ENCODE results near the gene MEGF10.

MEGF10 gene

GRCh38 chr5:127440831-127441230, 150.2 kb downstream of the MEGF10 start:
- no peak for DNase-seq (ENCODE audit: low read depth in 2 of 2)

GRCh38 chr5:127441799-127442484, 151.3 kb downstream of the MEGF10 start:
- no peak for DNase-seq (ENCODE audit: low read depth in 2 of 2)

DNA sequence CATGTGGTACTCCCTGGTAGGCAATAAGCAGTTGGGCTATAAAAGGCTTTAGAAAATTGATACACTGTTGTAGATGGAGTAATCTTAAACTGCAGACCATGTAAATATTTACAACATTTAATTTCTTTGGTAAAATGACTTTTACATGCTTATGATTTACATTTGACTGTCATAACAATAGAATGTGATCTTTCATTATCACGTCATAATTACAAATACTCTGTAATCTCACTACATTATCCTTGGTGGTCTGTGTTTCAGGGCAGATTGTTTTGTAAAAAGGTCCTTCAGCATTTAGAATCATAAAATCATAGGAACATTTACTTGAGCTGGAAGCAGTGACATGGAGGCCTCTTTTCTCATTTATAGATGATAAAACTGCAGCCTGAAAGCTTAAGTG, 153.6 kb downstream of the MEGF10 start:
- no peak for DNase-seq (ENCODE audit: low read depth in 2 of 2)

GRCh38 chr5:127445328-127445727, 154.7 kb downstream of the MEGF10 start:
- no peak for DNase-seq (ENCODE audit: low read depth in 2 of 2)

DNA sequence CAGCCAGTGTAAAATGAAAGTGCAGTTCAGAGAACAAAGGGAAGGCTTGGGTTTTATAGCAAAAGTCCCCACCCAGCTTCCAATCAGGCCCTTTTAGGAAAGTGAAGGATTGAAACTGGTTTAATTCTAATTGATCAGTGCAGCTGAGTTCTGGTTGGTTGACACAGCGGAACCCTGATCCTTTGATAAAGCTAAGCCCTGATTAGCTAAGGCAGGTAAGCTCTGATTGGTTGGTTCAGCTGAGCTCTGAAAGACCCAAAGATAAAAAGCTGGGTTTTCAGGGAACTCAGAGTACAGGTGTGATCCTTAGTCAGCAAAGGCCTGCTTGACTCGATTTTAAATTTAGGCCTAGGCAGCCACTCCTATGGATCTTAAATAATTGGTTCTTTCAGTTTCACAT, 156.0 kb downstream of the MEGF10 start:
- no peak for DNase-seq (ENCODE audit: low read depth in 2 of 2)

- DNase-seq (ENCODE audit: low read depth in 2 of 2) = no peak
Measured at GRCh38 chr5:127447827-127448226, 157.2 kb downstream of the MEGF10 start.

DNA sequence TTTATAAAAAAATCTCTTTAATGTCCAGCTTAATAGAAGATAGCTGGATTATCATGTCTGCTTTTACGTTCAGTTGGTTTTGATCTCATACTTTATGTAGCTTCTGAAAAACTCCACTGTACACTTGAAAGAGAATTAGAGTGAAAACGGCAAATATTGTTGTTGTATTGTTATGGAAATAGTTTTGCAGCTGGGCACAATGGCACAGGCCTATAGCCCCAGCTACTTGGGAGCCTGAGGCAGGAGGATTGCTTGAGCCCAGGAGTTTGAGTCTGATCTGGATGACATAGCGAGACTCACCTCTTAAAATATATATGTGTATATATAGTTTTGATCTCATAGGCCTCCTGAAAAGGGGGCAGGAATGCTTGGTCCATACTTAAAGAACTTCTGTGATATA, 159.4 kb downstream of the MEGF10 start:
- DNase-seq (ENCODE audit: low read depth in 2 of 2) = no peak

DNA sequence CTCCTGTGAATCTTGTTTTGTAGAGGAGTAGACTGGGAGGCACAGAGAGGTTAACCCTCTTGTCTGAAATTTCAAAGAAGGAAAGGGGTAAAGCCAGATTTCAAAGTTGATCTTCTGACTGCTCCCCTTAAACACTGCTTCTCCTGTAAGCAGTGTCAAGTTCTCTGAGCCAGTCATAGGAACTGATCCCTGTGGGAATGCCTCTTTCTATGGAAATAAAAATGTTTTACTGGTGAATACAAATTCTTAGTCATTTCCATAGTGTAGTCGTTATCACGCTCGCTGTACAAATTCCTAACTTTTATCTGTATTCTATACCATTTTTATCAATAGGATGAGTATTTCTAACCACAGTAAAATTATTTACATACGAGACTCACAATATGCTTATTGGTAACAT, 160.5 kb downstream of the MEGF10 start:
- DNase-seq (ENCODE audit: low read depth in 2 of 2) = no peak

- DNase-seq (ENCODE audit: low read depth in 2 of 2) = no peak
Measured at GRCh38 chr5:127452626-127453025, 162.0 kb downstream of the MEGF10 start.

GRCh38 chr5:127471211-127471610, 180.6 kb downstream of the MEGF10 start:
- DNase-seq (ENCODE audit: low read depth in 2 of 2) = no peak

GRCh38 chr5:127472700-127473099, 182.1 kb downstream of the MEGF10 start:
- no peak for DNase-seq (ENCODE audit: low read depth in 2 of 2)

DNA sequence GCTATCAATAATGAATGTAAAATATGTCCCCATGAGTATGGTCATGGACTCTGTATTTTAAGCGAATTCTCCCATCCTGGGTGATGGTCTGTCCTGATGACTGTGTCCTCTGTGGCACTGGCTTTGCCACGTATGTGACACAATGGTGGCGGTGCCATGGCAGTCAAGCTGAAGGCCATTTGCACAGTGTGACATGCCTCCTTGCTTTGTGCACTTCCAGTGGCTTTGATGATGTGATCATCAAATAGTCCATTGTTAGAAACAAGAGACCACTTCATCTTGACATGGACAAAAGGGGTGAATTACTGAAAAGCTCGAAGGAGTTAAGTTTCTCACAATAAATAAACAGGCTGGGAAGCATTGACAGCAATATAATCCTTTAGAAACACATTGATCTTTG, 195.9 kb downstream of the MEGF10 start:
- no peak for DNase-seq (ENCODE audit: low read depth in 2 of 2)

DNA sequence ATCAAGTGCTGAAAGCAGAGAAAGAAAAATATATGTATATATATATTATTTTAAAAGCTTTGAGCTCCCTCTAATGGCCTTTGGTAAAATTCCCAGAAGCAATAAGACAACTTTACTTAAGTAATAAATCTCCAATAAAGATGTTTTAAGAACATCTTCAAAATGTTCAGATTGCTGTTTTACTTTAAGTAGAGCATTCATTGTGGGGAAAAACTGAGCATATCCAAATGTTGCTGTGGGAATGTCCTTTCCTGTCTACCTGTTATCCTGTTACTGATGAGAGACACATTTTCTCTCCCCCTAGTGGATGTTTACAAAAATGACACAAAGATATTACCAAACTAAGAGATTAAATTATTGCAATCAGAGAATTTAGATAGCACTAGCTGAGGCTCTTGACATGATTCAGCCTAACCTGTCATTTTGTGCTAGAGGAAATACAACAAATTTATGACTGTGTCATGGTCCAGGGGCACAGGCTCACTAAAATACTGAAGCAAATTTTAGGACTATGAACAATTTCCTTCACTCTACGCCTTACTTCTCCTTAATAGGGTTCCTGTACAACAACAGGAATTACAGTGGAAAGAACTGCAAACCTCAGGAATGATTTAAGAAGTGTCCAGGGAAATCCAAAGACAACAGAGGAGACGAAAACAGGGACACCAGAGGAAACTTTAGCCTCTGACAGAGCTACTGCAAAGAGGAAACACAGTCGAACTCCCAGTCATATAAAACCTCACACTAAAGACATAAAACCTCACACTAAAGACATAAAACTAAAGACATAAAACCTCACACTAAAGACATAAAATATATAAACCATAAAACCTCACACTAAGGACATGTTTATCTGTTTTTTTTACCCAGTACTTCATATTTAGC, 202.5 kb downstream of the MEGF10 start:
- no peak for DNase-seq (ENCODE audit: low read depth in 2 of 2)

DNA sequence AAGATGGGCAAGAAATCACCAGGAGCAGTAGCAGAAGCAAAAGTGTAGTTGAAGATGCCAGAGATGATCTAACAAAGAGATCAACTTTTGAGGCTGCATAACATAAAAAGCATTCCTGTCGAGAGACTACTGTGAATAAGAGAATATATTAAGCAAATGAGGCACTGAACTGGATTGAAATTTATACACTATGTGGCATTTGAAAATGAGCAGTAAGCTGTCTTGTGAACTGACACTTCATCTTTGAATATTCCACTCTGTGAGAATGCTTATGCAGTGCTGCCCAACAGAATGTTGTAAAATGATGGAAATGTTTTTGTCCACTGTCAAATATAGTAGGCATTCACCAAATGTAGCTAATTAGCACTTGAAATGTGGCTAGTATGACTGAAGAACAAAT, 208.0 kb downstream of the MEGF10 start:
- no peak for DNase-seq (ENCODE audit: low read depth in 2 of 2)

DNA sequence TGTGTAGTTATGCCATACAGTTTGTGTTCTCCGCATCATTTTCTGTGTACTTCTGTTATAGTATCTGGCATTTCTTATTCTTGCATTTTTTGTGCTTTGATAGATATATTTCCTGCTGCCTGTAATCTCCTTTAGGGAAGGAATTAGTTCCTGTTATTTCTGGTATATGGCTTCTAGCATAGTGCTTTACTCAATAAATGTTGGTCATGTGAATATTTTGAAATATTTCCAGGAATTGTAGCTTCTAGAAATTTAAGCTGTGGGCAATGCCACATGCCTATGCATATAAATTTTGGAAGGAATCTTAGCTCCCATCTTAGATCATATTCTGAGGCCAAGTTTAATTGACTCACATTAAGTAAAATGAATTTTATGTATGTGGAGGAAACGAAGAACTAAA, 215.3 kb downstream of the MEGF10 start:
- no peak for DNase-seq (ENCODE audit: low read depth in 2 of 2)

GRCh38 chr5:127506616-127507015, 216.0 kb downstream of the MEGF10 start:
- DNase-seq (ENCODE audit: low read depth in 2 of 2) = no peak

GRCh38 chr5:127508644-127509373, 218.2 kb downstream of the MEGF10 start:
- no peak for DNase-seq (ENCODE audit: low read depth in 2 of 2)

Measured in activated CD8-positive, alpha-beta memory T cell treated with anti-CD3 and anti-CD28 coated beads for 4 hours (primary cell).